T-helper 22 cell (primary cell): ENCODE measurements around the gene DTWD1.
"Not testable (repeated sequence)": the region's sequence is repeated elsewhere in the genome, so short reads cannot be mapped to it uniquely, and the experiment has no call there.

ENCODE experiments used
- DNase-seq: peaks from one replicate; pipeline ENCODE4 v3.0.0-alpha.2; 2020; ENCODE audit warnings: low read depth

Gene DTWD1

DNA sequence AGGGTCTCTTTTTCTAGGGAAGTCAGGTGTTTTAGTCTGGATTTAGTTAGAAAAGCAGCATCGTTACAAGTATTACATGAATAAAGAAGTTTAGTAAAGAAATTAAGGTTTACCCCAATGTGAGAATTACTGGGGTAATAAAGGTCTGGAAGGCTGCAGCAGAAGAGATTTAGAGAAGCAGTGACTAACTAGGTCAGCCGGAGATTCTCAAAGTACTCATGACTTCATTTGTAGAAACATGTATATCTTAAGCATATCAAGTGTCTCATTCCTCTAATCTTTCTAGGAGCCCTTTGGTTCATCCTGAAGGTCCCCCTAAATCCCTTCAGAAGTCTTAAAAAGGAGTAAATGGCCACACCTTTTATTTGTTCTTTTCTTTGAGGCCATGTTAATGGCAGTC is 26.0 kb downstream of the DTWD1 start:
- DNase-seq = no peak

- DNase-seq = no peak
Observed at GRCh38 chr15:49649987-49650386, 29.1 kb downstream of the DTWD1 start.

- DNase-seq = no peak
Observed at GRCh38 chr15:49650676-49651075, 29.8 kb downstream of the DTWD1 start.

DNA sequence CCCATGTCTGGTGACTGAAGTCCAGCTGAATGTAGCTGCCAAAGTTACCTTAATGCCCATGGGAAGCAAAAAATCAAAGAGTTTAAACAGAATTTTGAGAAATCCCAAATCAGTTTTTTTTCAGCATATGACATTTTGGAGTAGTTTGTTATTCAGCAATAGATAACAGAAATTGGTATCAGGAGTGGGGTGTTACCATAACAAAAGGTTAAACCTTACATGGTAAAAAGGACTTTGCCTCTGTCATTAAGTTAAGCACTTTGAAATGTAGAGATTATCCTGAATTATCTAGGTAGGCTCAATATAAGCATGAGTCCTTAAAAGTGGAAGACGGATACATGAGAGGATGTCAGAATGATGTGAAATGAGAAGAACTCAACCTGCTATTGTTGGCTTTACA is 32.1 kb downstream of the DTWD1 start:
- DNase-seq = no peak

- DNase-seq = no peak
Observed at GRCh38 chr15:49656734-49657133, 35.9 kb downstream of the DTWD1 start.

GRCh38 chr15:49664716-49665115 is 43.9 kb downstream of the DTWD1 start:
- no peak for DNase-seq

GRCh38 chr15:49666486-49666885 is 45.6 kb downstream of the DTWD1 start:
- not testable (repeated sequence) for DNase-seq

DNA sequence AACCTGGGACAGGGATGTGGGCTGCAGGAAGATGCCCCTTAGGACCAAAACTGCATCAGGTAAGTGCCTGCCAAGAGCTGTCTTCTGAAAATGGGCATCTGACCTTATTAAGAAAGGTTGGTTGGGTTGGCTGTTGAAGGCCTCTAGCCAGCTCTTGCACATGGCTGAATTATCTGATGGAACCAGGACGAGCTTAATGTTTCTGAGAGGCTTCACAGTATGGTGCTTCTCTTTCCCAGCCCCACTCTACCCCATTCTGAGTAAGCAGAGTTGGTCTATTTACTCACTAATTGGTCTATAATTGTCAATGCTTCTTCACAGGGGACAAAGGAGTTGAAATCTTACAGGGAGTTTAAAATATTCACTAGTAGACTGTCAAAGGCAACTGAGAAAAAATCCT is 48.4 kb downstream of the DTWD1 start:
- DNase-seq = no peak

DNA sequence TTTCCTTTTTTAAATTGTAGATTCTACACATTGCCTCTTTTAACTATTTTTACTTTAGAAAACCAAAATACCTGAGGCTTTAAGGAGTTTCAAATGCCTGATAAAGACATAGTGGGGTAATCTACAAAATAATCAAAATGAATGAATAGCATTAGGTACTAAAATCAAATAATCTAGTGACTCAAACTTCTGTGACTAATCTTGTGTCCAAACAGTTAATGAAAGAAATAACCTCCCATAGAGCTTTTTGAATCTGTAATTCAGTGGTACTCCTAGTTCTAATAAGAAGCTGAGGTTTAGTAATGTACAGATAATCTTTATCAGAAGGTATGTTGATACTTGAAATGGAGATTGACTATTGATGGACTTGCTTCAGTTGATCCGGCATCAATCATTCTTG is 53.0 kb downstream of the DTWD1 start:
- DNase-seq = no peak

- no peak for DNase-seq
Observed at GRCh38 chr15:49674370-49674769, 53.5 kb downstream of the DTWD1 start.

DNA sequence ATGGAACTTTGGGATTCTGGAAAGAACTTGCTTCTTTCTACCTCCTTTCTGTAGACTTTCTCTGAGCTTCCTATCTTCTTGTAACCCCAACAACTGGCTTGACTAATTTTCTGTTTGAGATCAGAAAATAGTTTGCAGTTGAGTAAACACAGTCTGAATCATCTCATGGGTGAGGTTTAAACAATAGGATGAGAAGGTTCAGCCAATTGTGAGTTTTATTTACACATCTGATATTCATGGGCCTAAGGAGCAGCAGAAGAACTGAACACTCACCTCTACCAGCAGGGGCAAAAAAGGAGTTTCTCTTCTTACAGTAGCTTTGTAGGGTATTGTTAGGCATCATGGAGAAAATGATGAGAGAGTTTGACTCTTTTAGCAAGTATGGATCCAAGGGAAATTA is 54.2 kb downstream of the DTWD1 start:
- no peak for DNase-seq

GRCh38 chr15:49678655-49679054 is 57.8 kb downstream of the DTWD1 start:
- no peak for DNase-seq

GRCh38 chr15:49686599-49686998 is 65.8 kb downstream of the DTWD1 start:
- DNase-seq = no peak

- no peak for DNase-seq
Observed at GRCh38 chr15:49688135-49688790, 67.4 kb downstream of the DTWD1 start.

- no peak for DNase-seq
Observed at GRCh38 chr15:49692514-49693090, 71.8 kb downstream of the DTWD1 start.

DNA sequence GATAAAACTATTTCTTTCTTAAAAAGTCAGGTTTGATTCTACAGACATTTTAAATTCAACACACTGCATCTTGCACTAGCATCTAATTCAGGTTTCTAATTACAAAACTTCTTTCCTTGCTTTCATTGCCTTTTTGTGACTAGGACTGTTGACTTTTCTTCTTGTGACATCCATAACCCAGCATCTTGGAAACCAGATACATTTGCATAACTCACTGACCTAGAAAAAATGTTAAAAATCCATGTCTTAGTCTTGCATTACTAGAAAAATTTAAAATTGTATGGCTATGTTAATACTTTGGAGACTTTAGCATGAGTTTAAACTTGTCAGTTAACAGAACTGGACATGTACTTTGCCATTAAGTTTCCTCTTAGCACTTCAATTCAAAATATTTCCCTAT is 72.7 kb downstream of the DTWD1 start:
- DNase-seq = no peak

- no peak for DNase-seq
Observed at GRCh38 chr15:49696433-49696832, 75.6 kb downstream of the DTWD1 start.

- no peak for DNase-seq
Observed at GRCh38 chr15:49697121-49697520, 76.3 kb downstream of the DTWD1 start.

DNA sequence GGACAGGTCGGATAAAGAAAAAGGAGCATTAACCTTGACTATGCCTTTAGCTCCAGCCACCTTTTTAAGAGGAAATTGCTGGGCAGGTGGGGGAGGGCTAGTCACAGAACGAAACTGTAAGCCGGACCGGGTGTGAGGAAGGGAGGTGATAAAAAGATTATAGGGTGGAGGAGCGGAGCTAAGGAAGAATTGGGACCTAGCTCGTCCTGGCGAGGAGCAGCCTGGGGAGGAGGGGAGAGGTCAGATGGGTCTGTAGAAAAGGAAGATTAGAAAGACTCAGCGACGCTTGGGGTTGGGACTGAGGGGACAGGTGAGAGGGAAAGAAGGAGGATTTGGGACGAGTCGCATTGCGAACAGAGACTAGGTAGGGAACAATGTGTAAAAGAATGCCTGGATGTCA is 82.1 kb downstream of the DTWD1 start:
- not testable (repeated sequence) for DNase-seq
